Testis (tissue), 2 donors: ENCODE data around the gene MAP2.

Source experiments
- CTCF ChIP-seq, 3 experiments: fragments of 450-650 bp in 2 of 3; fragments of 200-600 bp in 1 of 3; sonication (generic) in 1 of 3; IDR thresholded peaks; one replicate each; pipeline ENCODE4 v1.5.1; 2016 to 2019; ENCODE audit warnings: antibody characterized with exemption in 3 of 3, mild to moderate bottlenecking in 2 of 3, moderate library complexity in 1 of 3
- POLR2A ChIP-seq: fragments of 450-650 bp; IDR thresholded peaks from one replicate; pipeline ENCODE4 v1.6.1; 2017; ENCODE audit warnings: antibody characterized with exemption, mild to moderate bottlenecking, moderate library complexity

- TF ChIP-seq CTCF (IDR thresholded peaks at IDR 0.05) (no peak), POLR2A (no peak)
Measured at GRCh38 chr2:209505410-209505809, 81.6 kb downstream of the MAP2 start.
